GM12878 (cell line): Measurements from ENCODE around the gene SLAMF1.
"Not testable (repeated sequence)": the region's sequence is repeated elsewhere in the genome, so short reads cannot be mapped to it uniquely, and the experiment has no call there.

ENCODE experiments used
- CBX5 ChIP-seq: sonication (generic); IDR thresholded peaks from 2 replicates; pipeline ENCODE4 v1.6.1; 2016; ENCODE audit warnings: low read depth, moderate library complexity, mild to moderate bottlenecking, inconsistent platforms
- CTCF ChIP-seq, 3 experiments: IDR thresholded peaks in 2 of 3; conservative IDR thresholded peaks in 1 of 3; 2 replicates each; pipeline ENCODE4 v1.5.1; 2011; ENCODE audit warnings: low read depth in 3 of 3, low read length in 3 of 3, mild to moderate bottlenecking in 3 of 3, control low read depth in 2 of 3, moderate library complexity in 2 of 3, inconsistent platforms in 1 of 3, mixed read lengths in 1 of 3; ENCODE audit not compliant: control insufficient read depth in 2 of 3, insufficient read depth in 1 of 3; ENCODE audit errors: extremely low read depth in 1 of 3
- EZH2 ChIP-seq: IDR thresholded peaks from 2 replicates; pipeline ENCODE4 v1.6.1; 2012; ENCODE audit warnings: low read depth, mild to moderate bottlenecking, control low read depth, inconsistent platforms, low read length, borderline replicate concordance; ENCODE audit not compliant: control insufficient read depth
- HDAC6 ChIP-seq: fragments of 200-600 bp; sonication (generic); IDR thresholded peaks from one replicate; pipeline ENCODE4 v1.8.0; 2017; ENCODE audit warnings: antibody characterized with exemption; ENCODE audit not compliant: unreplicated experiment
- JUNB ChIP-seq: IDR thresholded peaks from 2 replicates; pipeline ENCODE4 v1.6.1; 2016; ENCODE audit warnings: antibody characterized with exemption, mild to moderate bottlenecking
- KDM1A ChIP-seq: fragments of 200-600 bp; sonication (generic); IDR thresholded peaks from 2 replicates; pipeline ENCODE4 v1.6.1; 2016; ENCODE audit warnings: borderline replicate concordance
- MXI1 ChIP-seq: fragments of 150-350 bp; IDR thresholded peaks from 2 replicates; pipeline ENCODE4 v1.6.1; 2011; ENCODE audit warnings: low read depth, mild to moderate bottlenecking, inconsistent platforms, low read length, improper control_type of control experiment
- POLR2A ChIP-seq: IDR thresholded peaks from 2 replicates; pipeline ENCODE4 v1.6.1; 2011; ENCODE audit warnings: low read depth, mild to moderate bottlenecking, low read length
- RAD21 ChIP-seq: IDR thresholded peaks from 2 replicates; pipeline ENCODE4 v1.6.1; 2011; ENCODE audit warnings: mild to moderate bottlenecking, low read depth, low read length, moderate library complexity; ENCODE audit not compliant: insufficient read depth
- RAD51 ChIP-seq: fragments of 450-650 bp; IDR thresholded peaks from 2 replicates; pipeline ENCODE4 v1.6.1; 2016; ENCODE audit warnings: moderate library complexity, mild to moderate bottlenecking, inconsistent platforms
- SRF ChIP-seq, 2 experiments: IDR thresholded peaks; 2 replicates each; pipeline ENCODE4 v1.6.1; 2011; ENCODE audit warnings: low read depth in 2 of 2, low read length in 2 of 2, mild to moderate bottlenecking in 1 of 2, moderate library complexity in 1 of 2
- TCF7 ChIP-seq: IDR thresholded peaks from 2 replicates; pipeline ENCODE4 v1.6.1; 2014; ENCODE audit warnings: antibody characterized with exemption, borderline replicate concordance
- YBX1 ChIP-seq: fragments of 450-650 bp; IDR thresholded peaks from 2 replicates; pipeline ENCODE4 v1.6.1; 2016; ENCODE audit warnings: antibody characterized with exemption

- TF ChIP-seq CTCF (IDR thresholded peaks at IDR 0.05 in 2 of 3, conservative IDR thresholded peaks at IDR 0.05 in 1 of 3; ENCODE audit: control insufficient read depth in 2 of 3, extremely low read depth in 1 of 3, insufficient read depth in 1 of 3, low read depth in 3 of 3, low read length in 3 of 3); EZH2; SRF (IDR thresholded peaks at IDR 0.05; ENCODE audit: low read depth in 2 of 2, low read length in 2 of 2); TCF7; POLR2A; KDM1A; JUNB; RAD21; RAD51; YBX1; CBX5; HDAC6; MXI1: not testable (repeated sequence)
These were observed 87.4 kb downstream of the SLAMF1 start for GRCh38 chr1:160559437-160559836.
